ENCODE data around the gene MYO1D.

MYO1D gene

GRCh38 chr17:32628271-32629044 is 248.5 kb downstream of the MYO1D start:
- Mint-ChIP-seq H3K4me1 (ENCODE audit: low read depth) (no peaks in the 10 kb centered on the region), H3K9me3 (no peaks in the 10 kb centered on the region), H3K27me3 (no peaks in the 10 kb centered on the region), H3K27ac (no peak overlapping the region), H3K36me3 (ENCODE audit: low read depth) (no peaks in the 10 kb centered on the region), H3K4me3 (no peak overlapping the region)

DNA sequence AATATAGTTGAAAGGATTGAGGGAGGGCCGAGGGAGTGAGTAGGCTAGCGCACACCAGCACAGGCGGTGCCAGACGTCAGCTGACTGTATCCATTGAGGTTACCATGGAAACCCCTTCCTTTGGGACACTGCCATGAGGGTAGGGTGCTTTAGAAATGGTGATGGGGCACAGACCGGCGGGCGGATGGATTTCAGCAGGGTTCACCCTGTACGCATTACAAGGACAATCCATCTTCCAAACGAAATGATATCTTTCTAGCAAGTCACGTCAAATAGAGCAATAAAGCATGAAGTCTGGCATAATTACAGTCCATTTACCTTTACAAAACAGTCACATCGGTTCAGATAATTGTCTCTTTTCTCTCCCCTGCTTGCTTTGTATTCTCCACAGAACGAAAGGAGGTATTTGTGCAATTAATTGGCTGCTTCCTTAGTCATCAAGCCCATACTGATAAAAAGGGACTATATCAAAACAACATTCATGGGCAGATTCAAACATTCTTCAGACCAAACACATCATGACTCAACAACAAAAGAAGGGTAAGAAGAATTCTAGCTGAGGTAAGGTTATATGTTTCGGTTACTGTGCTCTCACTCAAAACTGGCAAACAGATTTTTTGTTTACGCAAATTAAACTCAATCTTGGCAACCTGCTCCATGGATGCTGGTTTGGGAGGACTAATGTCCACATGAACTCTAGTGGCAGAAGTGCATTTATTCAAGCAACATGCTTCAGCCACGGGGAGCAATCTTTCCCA is 249.5 kb downstream of the MYO1D start:
- no peaks in the 10 kb centered on the region for H3K36me3 Mint-ChIP-seq (ENCODE audit: low read depth)
- H3K4me3 Mint-ChIP-seq: no peak overlapping the region
- no peaks in the 10 kb centered on the region for H3K4me1 Mint-ChIP-seq (ENCODE audit: low read depth)
- no peak overlapping the region for H3K27ac Mint-ChIP-seq
- H3K9me3 Mint-ChIP-seq: no peaks in the 10 kb centered on the region
- no peaks in the 10 kb centered on the region for H3K27me3 Mint-ChIP-seq

DNA sequence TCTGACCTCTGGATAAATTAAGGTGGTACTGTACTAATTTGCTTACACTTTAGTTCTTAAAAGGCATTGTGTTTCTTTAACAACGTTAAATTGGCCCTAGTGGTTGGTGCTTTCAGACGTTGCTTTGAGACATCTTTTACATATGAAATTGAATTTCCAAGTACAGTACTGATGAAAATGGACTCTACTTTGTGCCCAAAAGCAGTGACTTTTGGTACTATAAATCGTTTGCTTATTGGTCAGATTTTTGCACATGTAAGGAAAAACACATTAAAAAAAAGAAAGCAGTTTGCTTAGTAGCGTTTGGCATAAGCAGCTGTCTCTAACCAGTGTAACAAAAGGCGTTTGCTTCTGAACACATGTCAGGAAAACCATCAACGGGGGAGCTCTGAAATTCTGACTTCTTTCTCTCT is 250.5 kb downstream of the MYO1D start:
- Mint-ChIP-seq H3K36me3 (ENCODE audit: low read depth) (no peaks in the 10 kb centered on the region), H3K27ac (no peak overlapping the region), H3K4me3 (no peak overlapping the region), H3K4me1 (ENCODE audit: low read depth) (no peaks in the 10 kb centered on the region), H3K9me3 (no peaks in the 10 kb centered on the region), H3K27me3 (no peaks in the 10 kb centered on the region)

- no peaks in the 10 kb centered on the region for H3K9me3 Mint-ChIP-seq
- H3K27ac Mint-ChIP-seq: no peak overlapping the region
- H3K4me1 Mint-ChIP-seq (ENCODE audit: low read depth): no peaks in the 10 kb centered on the region
- H3K4me3 Mint-ChIP-seq: no peak overlapping the region
- H3K27me3 Mint-ChIP-seq: no peaks in the 10 kb centered on the region
- H3K36me3 Mint-ChIP-seq (ENCODE audit: low read depth): no peaks in the 10 kb centered on the region
Observed at GRCh38 chr17:32625971-32626370, 251.0 kb downstream of the MYO1D start.

DNA sequence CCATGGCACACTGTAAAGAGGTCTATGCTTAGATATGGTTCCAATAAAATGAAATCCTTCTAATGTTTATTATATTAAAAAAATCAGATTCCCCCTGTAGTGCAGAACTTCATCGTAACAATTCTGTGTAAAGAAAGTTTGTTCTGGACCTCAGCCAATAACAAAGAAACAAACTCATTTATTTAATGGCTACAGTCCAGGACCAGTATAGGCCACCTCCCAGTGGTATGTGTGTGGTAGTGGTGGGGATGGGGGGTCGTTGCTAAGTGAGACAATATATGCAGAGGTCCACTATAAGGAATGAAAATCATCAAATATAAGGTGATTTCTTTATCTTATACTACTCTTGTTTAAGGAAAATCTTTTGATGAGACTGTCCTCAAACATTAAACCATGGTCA is 253.7 kb downstream of the MYO1D start:
- H3K4me1 Mint-ChIP-seq (ENCODE audit: low read depth): no peaks in the 10 kb centered on the region
- H3K36me3 Mint-ChIP-seq (ENCODE audit: low read depth): no peaks in the 10 kb centered on the region
- no peaks in the 10 kb centered on the region for H3K27me3 Mint-ChIP-seq
- H3K4me3 Mint-ChIP-seq: no peak overlapping the region
- no peaks in the 10 kb centered on the region for H3K9me3 Mint-ChIP-seq
- no peak overlapping the region for H3K27ac Mint-ChIP-seq

GRCh38 chr17:32622540-32622939 is 254.4 kb downstream of the MYO1D start:
- Mint-ChIP-seq H3K27ac (no peak overlapping the region), H3K4me1 (ENCODE audit: low read depth) (no peaks in the 10 kb centered on the region), H3K9me3 (no peaks in the 10 kb centered on the region), H3K27me3 (no peaks in the 10 kb centered on the region), H3K4me3 (no peak overlapping the region), H3K36me3 (ENCODE audit: low read depth) (no peaks in the 10 kb centered on the region)

DNA sequence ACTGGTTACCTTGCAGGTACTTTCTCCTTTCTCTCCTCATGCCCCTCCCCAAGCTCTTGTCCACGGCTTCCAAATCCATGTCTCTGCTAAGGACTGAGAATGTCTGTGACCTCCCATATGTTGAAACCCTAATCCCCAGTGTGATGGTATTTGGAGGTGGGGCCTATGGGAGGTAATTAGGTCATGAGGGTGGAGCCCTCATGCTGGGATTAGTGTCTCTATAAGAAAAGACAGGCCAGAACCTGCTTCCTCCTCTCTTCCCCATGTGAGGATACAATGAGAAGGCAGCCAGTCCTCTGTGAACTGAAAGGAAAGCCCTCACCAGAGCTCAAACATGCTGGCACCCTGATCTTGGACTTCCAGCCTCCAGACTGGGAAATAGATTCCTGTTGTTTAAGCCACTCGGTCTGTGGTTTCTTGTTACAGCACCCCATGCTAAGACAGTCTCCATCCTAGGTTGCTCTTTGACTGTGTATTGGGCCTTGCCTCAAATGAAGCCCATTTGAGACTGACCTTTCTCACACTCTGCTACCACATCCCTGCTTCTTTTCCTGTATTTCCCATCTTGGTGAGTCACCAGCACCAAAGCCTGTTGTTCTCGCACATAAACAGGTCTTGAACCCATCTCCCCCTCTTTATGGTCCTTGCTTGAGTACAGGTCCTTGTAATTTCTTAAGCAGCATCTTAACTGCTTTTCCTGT is 255.2 kb downstream of the MYO1D start:
- no peak overlapping the region for H3K4me3 Mint-ChIP-seq
- no peaks in the 10 kb centered on the region for H3K27me3 Mint-ChIP-seq
- H3K36me3 Mint-ChIP-seq (ENCODE audit: low read depth): no peaks in the 10 kb centered on the region
- H3K9me3 Mint-ChIP-seq: no peaks in the 10 kb centered on the region
- H3K27ac Mint-ChIP-seq: no peak overlapping the region
- H3K4me1 Mint-ChIP-seq (ENCODE audit: low read depth): no peaks in the 10 kb centered on the region

- Mint-ChIP-seq H3K4me1 (ENCODE audit: low read depth) (no peaks in the 10 kb centered on the region), H3K4me3 (no peak overlapping the region), H3K27ac (no peak overlapping the region), H3K36me3 (ENCODE audit: low read depth) (no peaks in the 10 kb centered on the region), H3K9me3 (no peaks in the 10 kb centered on the region), H3K27me3 (no peaks in the 10 kb centered on the region)
Observed at GRCh38 chr17:32615326-32615725, 261.6 kb downstream of the MYO1D start.

- H3K27me3 Mint-ChIP-seq: no peaks in the 10 kb centered on the region
- H3K36me3 Mint-ChIP-seq (ENCODE audit: low read depth): no peaks in the 10 kb centered on the region
- peaks cover 8% of the 10 kb centered on the region for H3K4me1 Mint-ChIP-seq (ENCODE audit: low read depth)
- no peak overlapping the region for H3K27ac Mint-ChIP-seq
- no peaks in the 10 kb centered on the region for H3K9me3 Mint-ChIP-seq
- no peak overlapping the region for H3K4me3 Mint-ChIP-seq
Observed at GRCh38 chr17:32610943-32611342, 266.0 kb downstream of the MYO1D start.

DNA sequence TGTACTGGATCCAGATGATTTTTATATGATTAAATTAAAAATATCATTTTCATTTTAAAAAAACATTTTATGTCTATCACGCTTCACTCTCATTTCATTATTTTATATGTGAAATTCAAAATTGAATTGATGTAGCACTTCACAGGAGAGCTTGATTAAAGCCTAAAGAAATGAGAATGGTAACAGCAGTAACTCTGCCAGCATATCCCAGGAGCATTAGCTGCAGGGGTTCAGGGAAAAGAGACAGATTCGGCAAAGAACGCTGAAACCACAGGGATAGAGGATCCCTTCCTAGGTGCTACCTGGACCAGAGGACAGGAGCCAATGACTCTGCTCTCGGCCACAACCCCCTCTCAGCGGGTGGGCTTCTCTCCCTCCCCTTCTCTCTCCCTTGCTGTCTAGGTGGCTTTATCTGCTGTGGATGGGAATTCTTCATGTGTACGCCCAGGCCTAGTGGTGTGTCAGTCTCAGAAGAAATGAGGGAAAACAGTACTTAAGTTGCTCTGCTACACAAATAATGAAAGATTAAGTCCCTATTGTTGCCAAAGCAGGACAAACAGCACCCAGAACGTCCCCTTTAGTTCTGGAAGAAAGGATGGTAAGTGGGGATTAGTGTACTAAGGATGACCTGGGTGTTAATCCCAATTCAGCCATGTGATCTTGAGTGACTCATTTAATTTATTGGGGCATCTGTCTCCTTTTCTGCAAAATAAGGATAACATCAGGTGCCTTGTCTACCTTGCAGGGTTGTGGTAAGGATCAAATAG is 266.9 kb downstream of the MYO1D start:
- Mint-ChIP-seq H3K27me3 (no peaks in the 10 kb centered on the region), H3K4me3 (no peak overlapping the region), H3K9me3 (no peaks in the 10 kb centered on the region), H3K36me3 (ENCODE audit: low read depth) (no peaks in the 10 kb centered on the region), H3K27ac (no peak overlapping the region), H3K4me1 (ENCODE audit: low read depth) (peaks cover 8% of the 10 kb centered on the region)

DNA sequence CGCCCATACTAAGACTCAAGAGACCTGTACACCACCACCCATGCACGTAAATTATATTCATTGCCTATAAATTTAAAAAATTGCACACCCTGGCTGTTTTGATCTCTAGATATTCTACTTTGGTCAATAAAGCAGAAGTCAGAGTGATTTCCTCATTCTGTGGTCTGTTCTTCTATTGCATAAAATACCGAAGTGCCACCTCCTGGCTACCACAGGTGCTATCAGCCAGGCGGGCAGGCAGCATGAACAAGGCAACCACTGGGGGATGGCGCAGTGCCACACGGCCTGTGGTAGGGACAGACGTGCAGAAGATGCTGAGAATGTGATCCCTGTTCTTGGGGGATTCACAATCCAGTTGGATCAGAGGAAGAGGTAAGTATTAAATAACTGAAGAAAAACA is 267.8 kb downstream of the MYO1D start:
- H3K27me3 Mint-ChIP-seq: no peaks in the 10 kb centered on the region
- H3K36me3 Mint-ChIP-seq (ENCODE audit: low read depth): no peaks in the 10 kb centered on the region
- H3K27ac Mint-ChIP-seq: no peak overlapping the region
- H3K4me1 Mint-ChIP-seq (ENCODE audit: low read depth): peaks cover 8% of the 10 kb centered on the region
- no peak overlapping the region for H3K4me3 Mint-ChIP-seq
- no peaks in the 10 kb centered on the region for H3K9me3 Mint-ChIP-seq

DNA sequence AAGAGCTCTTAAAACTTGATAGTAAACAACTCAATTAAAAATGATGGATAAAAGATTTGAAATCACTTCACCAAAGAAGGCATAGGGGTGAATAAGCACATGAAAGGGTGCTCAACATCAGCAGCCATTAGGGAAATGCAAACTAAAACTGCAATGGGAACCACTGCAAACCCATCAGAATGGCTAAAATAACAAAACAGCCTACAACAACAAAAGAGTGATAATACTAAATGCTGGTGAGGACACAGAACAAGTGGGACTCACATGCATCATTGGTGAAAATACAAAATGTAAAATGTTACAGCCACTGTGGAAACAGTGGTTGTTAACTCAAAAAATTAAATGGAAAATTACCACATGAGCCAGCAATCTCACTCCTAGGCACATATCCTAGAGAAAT is 268.7 kb downstream of the MYO1D start:
- H3K36me3 Mint-ChIP-seq (ENCODE audit: low read depth): no peaks in the 10 kb centered on the region
- no peaks in the 10 kb centered on the region for H3K9me3 Mint-ChIP-seq
- no peak overlapping the region for H3K27ac Mint-ChIP-seq
- H3K4me1 Mint-ChIP-seq (ENCODE audit: low read depth): peaks cover 8% of the 10 kb centered on the region
- H3K4me3 Mint-ChIP-seq: no peak overlapping the region
- H3K27me3 Mint-ChIP-seq: no peaks in the 10 kb centered on the region

GRCh38 chr17:32604966-32605365 is 272.0 kb downstream of the MYO1D start:
- H3K36me3 Mint-ChIP-seq (ENCODE audit: low read depth): no peaks in the 10 kb centered on the region
- no peak overlapping the region for H3K27ac Mint-ChIP-seq
- no peaks in the 10 kb centered on the region for H3K27me3 Mint-ChIP-seq
- peaks cover 8% of the 10 kb centered on the region for H3K4me1 Mint-ChIP-seq (ENCODE audit: low read depth)
- H3K9me3 Mint-ChIP-seq: no peaks in the 10 kb centered on the region
- no peak overlapping the region for H3K4me3 Mint-ChIP-seq

DNA sequence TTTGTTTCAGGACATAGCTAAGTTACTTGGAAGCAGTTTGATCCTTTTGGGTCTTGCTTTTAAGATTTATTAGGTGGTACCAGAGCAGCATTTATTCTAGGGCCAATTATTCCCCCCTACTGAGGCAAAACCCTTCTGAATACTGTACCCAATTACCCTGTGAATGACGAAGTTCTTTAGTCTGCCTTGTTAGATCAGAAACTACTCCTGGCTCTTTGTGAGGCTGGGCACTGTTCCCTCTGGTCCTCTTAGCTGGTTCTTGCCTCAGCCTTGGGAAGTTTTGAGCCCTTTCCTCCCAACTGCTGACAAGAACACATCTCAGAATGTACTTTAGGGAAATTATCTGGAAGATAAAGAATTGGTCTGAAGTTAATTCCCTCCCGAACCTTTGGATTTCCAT is 274.5 kb downstream of the MYO1D start:
- Mint-ChIP-seq H3K27me3 (no peaks in the 10 kb centered on the region), H3K36me3 (ENCODE audit: low read depth) (no peaks in the 10 kb centered on the region), H3K4me1 (ENCODE audit: low read depth) (no peaks in the 10 kb centered on the region), H3K27ac (no peak overlapping the region), H3K9me3 (no peaks in the 10 kb centered on the region), H3K4me3 (no peak overlapping the region)

DNA sequence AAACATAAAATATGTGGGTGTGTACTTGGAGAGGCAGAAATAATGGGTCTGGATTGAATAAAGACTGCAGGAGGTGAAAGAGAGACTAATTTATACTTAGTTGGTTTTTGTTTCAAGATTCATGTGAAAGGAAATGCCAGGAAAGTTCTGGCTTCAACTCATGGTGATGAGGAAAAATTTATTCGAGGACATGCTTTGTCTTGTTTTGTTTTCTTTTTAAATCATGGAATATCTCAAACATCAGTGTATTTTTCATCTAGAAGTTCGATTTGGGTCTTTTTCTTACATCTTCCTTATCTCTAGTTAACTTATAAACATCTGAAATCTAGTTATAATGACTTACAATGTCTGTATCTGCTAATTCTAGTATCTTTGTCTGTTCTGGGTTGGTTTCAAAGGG is 275.1 kb downstream of the MYO1D start:
- Mint-ChIP-seq H3K9me3 (no peaks in the 10 kb centered on the region), H3K4me3 (no peak overlapping the region), H3K27ac (no peak overlapping the region), H3K4me1 (ENCODE audit: low read depth) (peaks cover 4% of the 10 kb centered on the region), H3K27me3 (no peaks in the 10 kb centered on the region), H3K36me3 (ENCODE audit: low read depth) (no peaks in the 10 kb centered on the region)
